Heart right ventricle (tissue), 16 donors: Measurements from ENCODE around the gene STK11. TPM values are rescaled to one million over a fixed set of nuclear protein-coding genes. Genes with fewer than 3 reads are reported as not detected.
A peak's percentile ranks its signal among the peaks of the same experiment; 100 is the strongest.

ENCODE experiments used
- ATAC-seq, 8 donors: fragments of 200-7000 bp; cut with Tn5 transposase; one replicate each; pipeline ENCODE4 v1.9.1; 2020; ENCODE audit warnings: mild to moderate bottlenecking in 8 of 8, moderate library complexity in 8 of 8, moderate number of reproducible peaks in 1 of 8
- DNase-seq, 2 donors: peaks; one replicate each; pipeline ENCODE4 v3.0.0-alpha.2; 2020
- H3K27ac ChIP-seq, 10 donors: fragments of 200-600 bp; sonication (generic) in 2 of 10; one replicate each; pipeline versions ENCODE4 v1.5.0 to v1.8.0; 2020 to 2022; ENCODE audit warnings: mild to moderate bottlenecking in 3 of 10
- H3K27me3 ChIP-seq, 7 donors: fragments of 200-600 bp; one replicate each; pipeline ENCODE4 v1.8.0; 2021 to 2022; ENCODE audit warnings: mild to moderate bottlenecking in 2 of 7
- H3K36me3 ChIP-seq, 9 donors: fragments of 200-600 bp; sonication (generic) in 1 of 9; one replicate each; pipeline versions ENCODE4 v1.5.0 to v1.8.0; 2020 to 2022; ENCODE audit warnings: mild to moderate bottlenecking in 2 of 9
- H3K4me1 ChIP-seq, 9 donors: fragments of 200-600 bp; sonication (generic) in 1 of 9; one replicate each; pipeline versions ENCODE4 v1.5.0 to v1.8.0; 2020 to 2022; ENCODE audit warnings: mild to moderate bottlenecking in 4 of 9
- H3K4me3 ChIP-seq, 10 donors: fragments of 200-600 bp; sonication (generic) in 2 of 10; one replicate each; pipeline versions ENCODE4 v1.5.0 to v1.8.0; 2020 to 2022; ENCODE audit warnings: mild to moderate bottlenecking in 7 of 10, moderate library complexity in 2 of 10
- H3K9me3 ChIP-seq, 11 donors: fragments of 200-600 bp in 10 of 11; sonication (generic) in 2 of 11; one replicate each; pipeline versions ENCODE4 v1.5.0 to v1.8.0; 2013 to 2022; ENCODE audit warnings: mild to moderate bottlenecking in 2 of 11, control low read depth in 1 of 11, moderate library complexity in 1 of 11
- WGBS, 2 donors: extraction: QIAGEN DNeasy Blood & Tissue Kit; methylation state at CpG; one replicate each; pipeline ENCODE4 v1.1.7; 2013; ENCODE audit warnings: inconsistent platforms in 1 of 2; 5-methylcytosine and 5-hydroxymethylcytosine counted together
- intact Hi-C, 10 donors: fragments of 100-400 bp; cut with DNase I; formaldehyde crosslinking; loops; one replicate each; pipeline versions ENCODE4 v1.11.1 to v1.14.2; 2022
- polyA plus RNA-seq, 2 donors: library from polyadenylated mRNA; stranded (reverse); fragments of 200-250 nt; gene quantifications; one replicate each; pipeline ENCODE4 v1.2.3, GENCODE V29; 2013
- total RNA-seq, 10 donors: library from RNA; stranded (reverse); fragmentation: NEBNext Ultra II Directional in 3 of 10; extraction: Animal tissue kit (Norgen Biotek cat#: 25700) in 3 of 10; gene quantifications; one replicate each; pipeline versions ENCODE4 v1.2.1 to v1.2.4, GENCODE V29; 2021 to 2023
- TF ChIP-seq, protein P1 (sequence below), 9 donors: fragments of 200-600 bp; sonication (generic) in 2 of 9; IDR thresholded peaks; one replicate each; pipeline versions ENCODE4 v1.5.0 to v1.8.0; 2021 to 2022; ENCODE audit warnings: antibody characterized with exemption in 9 of 9, mild to moderate bottlenecking in 5 of 9, moderate library complexity in 1 of 9
- donor health status: Arrhythmogenic right ventricular cardiomyopathy.
- donor health status: ischemic (EF 13 %, LVEDD 7.1; RV severe dilation, severe dysfunction).
- donor health status: healthy with polysubstance abuse.
- donor health status: DM: no; HTN: yes; CAD: no.
- donor health status: DM: no; HTN: no; CAD: no.
- donor health status: ischemic (EF 25% LVEDD 6.9; RV normal size, moderate dysfunction).
- donor health status: ischemic (EF 25% LVEDD 5.7; RV mildly dilated, moderate dysfunction).
- donor health status: healthy.
- donor health status: DM: yes; HTN: yes; CAD: no.
- donor health status: Ischemic cardiomyopathy.
- donor health status: ischemic (EF 35%, LVEDD 5.7; RV mildly dilated, moderate dysfunction).
- donor health status: nonischemic (EF 11% LVEDD 7.7; RV severe dilation, severe dysfunction).
- donor health status: DM: yes; HTN: yes; CAD: no.
- donor health status: PGD.
- donor health status: ischemic (EF 29% LVEDD 5.4; RV normal size, mild dysfunction).
- donor health status: nonischemic (EF 23%, LVEDD 6.1; RV moderate dilation, normal function).

STK11 gene
- total and polyA plus RNA-seq, 12 donors: 41.1 to 71.6 (median 46.6) TPM

DNA sequence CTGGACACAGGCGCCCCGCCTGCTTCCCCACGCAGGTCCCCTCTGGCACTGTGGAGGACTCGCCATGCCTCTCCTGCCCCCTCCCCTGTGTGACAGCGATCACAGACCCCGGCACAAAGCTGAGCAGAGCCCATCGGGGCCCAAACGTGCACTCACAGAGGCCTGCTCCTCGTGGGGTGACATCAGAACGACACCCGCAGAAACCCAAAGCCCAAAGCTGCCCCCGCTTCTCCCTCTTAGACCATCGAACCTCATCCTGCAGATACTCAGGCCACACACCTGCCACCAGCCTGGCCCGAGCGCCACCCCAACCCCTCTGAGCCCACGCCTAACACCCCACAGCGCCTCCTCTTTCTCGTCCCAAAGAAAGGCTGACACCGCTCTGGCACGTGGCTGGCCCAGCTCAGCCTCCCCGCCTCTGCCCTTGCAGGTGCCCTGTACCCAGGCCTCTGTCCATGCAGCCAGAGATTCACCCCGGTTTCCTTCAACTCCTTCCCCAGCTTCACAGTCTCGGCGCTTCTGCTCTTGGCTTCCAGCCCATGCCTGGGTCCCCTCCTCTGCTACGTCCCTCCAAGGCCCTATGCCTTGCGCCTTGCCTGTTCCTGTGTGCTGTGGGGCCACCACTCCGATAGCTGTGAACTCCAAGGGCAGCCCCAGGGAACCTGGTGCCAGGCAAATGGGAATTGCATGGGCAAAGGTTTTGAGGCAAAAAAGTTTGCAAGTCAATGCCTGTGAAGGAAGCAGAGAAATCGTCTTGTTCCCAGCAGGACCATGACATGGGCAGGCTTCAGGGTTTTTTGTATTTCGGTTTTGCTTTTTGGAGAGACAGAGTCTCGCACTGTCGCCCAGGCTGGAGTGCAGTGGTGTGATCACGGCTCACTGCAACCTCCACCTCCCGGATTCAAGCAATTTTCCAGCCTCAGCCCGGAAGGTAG is 33.1 kb downstream of the STK11 start:
- peaks cover 0 to 9% (median 0%) of the 10 kb centered on the region in 9 donors for H3K36me3 ChIP-seq
- H3K27ac ChIP-seq: peak overlapping the region in 9 of 10 donors; percentile 1 to 100 (median 99)
- TF ChIP-seq, protein P1, sequence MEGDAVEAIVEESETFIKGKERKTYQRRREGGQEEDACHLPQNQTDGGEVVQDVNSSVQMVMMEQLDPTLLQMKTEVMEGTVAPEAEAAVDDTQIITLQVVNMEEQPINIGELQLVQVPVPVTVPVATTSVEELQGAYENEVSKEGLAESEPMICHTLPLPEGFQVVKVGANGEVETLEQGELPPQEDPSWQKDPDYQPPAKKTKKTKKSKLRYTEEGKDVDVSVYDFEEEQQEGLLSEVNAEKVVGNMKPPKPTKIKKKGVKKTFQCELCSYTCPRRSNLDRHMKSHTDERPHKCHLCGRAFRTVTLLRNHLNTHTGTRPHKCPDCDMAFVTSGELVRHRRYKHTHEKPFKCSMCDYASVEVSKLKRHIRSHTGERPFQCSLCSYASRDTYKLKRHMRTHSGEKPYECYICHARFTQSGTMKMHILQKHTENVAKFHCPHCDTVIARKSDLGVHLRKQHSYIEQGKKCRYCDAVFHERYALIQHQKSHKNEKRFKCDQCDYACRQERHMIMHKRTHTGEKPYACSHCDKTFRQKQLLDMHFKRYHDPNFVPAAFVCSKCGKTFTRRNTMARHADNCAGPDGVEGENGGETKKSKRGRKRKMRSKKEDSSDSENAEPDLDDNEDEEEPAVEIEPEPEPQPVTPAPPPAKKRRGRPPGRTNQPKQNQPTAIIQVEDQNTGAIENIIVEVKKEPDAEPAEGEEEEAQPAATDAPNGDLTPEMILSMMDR (IDR thresholded peaks at IDR 0.05): no peak
- no peak for ATAC-seq
- no peak for DNase-seq
- peaks cover 0 to 24% (median 0%) of the 10 kb centered on the region in 7 donors for H3K27me3 ChIP-seq
- H3K4me3 ChIP-seq: peak overlapping the region in 9 of 10 donors; percentile 20 to 60 (median 42)
- H3K9me3 ChIP-seq: no peaks in the 10 kb centered on the region
- H3K4me1 ChIP-seq: peaks cover 24 to 59% (median 47%) of the 10 kb centered on the region in 9 donors
- WGBS, 2 donors: 61 to 66% methylated on average over 34 of the region's 34 CpGs
- intact Hi-C loops: loop anchor here in 2 of 10 donors (2.0 to 10.0 kb wide), 2 partner anchors 18 to 314 kb away; partner anchors contain the start of gene ARID3A (in 1 of the 2)

DNA sequence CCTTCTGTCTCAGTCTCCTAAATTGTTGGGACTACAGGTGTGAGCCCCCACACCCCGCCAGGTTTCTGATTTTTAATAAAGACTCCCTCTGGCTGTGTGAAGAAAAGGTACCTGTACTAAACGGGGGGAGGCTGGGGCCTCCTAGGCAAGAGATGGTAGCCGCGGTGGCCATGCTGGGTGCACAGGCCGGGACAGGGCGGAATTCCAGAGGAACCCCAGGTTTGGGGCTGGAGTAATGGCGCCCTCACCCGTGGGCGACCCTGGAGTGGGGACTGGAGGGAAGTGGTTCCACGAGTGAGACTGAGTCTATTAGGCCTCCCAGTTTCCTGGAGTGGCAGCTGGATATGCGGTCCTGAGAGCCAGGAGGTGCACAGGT is 33.8 kb downstream of the STK11 start:
- no peak for DNase-seq
- TF ChIP-seq, protein P1 (IDR thresholded peaks at IDR 0.05): no peak
- intact Hi-C loops: loop anchor here in 2 of 10 donors (2.0 to 10.0 kb wide), 2 partner anchors 19 to 315 kb away; partner anchors contain the start of gene ARID3A (in 1 of the 2)
- peaks cover 0 to 24% (median 0%) of the 10 kb centered on the region in 7 donors for H3K27me3 ChIP-seq
- WGBS, 2 donors: 82 to 84% methylated on average over 11 of the region's 11 CpGs
- H3K4me3 ChIP-seq: peak overlapping the region in 1 of 10 donors; percentile 81
- H3K9me3 ChIP-seq: no peaks in the 10 kb centered on the region
- H3K36me3 ChIP-seq: peaks cover 0 to 13% (median 0%) of the 10 kb centered on the region in 9 donors
- peaks cover 30 to 63% (median 54%) of the 10 kb centered on the region in 9 donors for H3K4me1 ChIP-seq
- peak overlapping the region in 9 of 10 donors; percentile 76 to 100 (median 99) for H3K27ac ChIP-seq
- no peak for ATAC-seq

DNA sequence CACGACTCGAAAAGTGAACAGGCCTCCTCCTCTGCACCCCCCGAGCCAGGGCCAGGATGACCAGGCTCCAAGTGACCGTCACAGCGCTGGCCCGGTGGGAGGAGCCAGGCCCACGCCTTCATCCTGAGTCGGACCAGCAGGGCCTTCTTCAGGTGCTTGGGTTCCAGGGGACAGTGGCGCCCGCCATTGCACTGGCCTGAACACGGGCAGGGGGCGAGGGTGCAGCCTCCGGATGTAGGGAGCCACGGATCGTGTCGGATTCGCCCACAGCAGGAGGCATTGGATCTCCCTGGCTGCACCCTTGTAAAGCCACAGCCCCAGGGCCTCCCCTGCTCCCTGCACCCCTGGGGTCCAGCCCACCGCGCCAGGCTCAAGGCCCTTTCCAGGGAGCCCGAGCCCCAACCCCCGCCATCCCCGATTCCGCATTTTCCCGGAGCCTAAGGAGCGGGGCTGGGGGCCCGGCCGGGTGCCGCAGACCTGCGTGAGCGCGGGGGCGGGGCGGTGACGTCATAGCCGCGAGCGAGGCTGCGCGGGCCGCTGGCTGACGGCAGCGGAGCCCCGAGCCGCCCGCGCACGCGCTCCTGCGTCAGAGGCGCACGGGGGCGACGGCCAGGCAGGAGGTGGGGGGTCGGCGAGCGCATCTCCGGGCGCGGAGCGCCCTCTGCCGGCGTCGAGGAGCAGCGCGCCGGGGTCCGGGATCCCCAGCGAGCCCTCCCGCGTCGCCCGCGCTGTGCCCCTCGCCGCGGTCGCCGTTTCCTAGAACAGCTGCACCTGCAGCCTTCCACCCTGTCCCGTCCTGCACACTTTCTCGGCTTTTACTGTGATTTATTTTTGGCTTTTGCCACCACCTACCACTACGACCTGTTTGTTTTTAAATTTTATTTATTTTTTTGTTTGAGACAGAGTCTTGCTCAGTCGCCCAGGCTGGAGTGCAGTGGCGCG is 34.5 kb downstream of the STK11 start:
- WGBS, 2 donors: 10 to 13% methylated on average over 69 to 84 of the region's 84 CpGs
- H3K4me3 ChIP-seq: peak overlapping the region in 9 of 10 donors; percentile 39 to 93 (median 88)
- peak overlapping the region; percentile 68 to 100 (median 98) for H3K27ac ChIP-seq
- ATAC-seq: peak; percentile 18 to 65 (median 40)
- no peaks in the 10 kb centered on the region for H3K9me3 ChIP-seq
- intact Hi-C loops: loop anchor here in 6 of 10 donors (1.0 to 10.0 kb wide), 5 partner anchors 19 to 315 kb away; partner anchors contain the start of genes ARID3A (in 3 of the 6) and GPX4 (in 1 of the 6)
- TF ChIP-seq, protein P1 (IDR thresholded peaks at IDR 0.05): peak; percentile 83 to 98 (median 92)
- DNase-seq: peak; percentile 85 to 92
- H3K4me1 ChIP-seq: peaks cover 33 to 70% (median 61%) of the 10 kb centered on the region in 9 donors
- H3K36me3 ChIP-seq: peaks cover 0 to 8% (median 0%) of the 10 kb centered on the region in 9 donors
- peaks cover 0 to 24% (median 0%) of the 10 kb centered on the region in 7 donors for H3K27me3 ChIP-seq
